Choroid plexus epithelial cell (primary cell): Measurements from ENCODE around the gene C12orf56.
"Not testable (repeated sequence)": the region's sequence is repeated elsewhere in the genome, so short reads cannot be mapped to it uniquely, and the experiment has no call there.

Experiments used
- DNase-seq: peaks from one replicate; pipeline ENCODE4 v3.0.0-alpha.2; 2010; ENCODE audit warnings: low read depth
- H3K4me3 ChIP-seq: 2 replicates; pipeline ENCODE4 v1.5.1; 2011; ENCODE audit warnings: low read depth, mild to moderate bottlenecking, control low read depth, low read length, moderate library complexity
- TF ChIP-seq, protein P1 (sequence below): conservative IDR thresholded peaks from 2 replicates; pipeline ENCODE4 v1.5.1; 2011; ENCODE audit warnings: low read depth, mild to moderate bottlenecking, control low read depth, inconsistent platforms, low read length, moderate library complexity

Gene C12orf56

DNA sequence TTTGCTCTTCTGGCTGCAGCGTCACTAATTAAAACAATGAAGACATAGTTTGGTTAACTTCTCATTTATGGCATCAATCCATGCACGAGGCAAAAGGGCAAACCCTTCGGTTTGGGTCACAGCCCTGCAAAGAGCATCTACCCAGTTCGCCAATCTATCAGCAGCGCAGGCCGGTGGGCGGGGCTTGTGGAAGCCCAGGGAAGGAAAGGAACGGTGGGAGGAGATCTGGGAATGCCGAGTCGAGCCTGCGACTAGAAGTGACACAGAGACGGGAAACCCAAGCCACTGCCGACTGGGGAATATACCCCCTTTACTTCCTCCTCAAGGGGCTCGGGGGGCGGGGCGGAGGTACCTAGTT lies 168.9 kb downstream of the C12orf56 start:
- TF ChIP-seq, protein P1, sequence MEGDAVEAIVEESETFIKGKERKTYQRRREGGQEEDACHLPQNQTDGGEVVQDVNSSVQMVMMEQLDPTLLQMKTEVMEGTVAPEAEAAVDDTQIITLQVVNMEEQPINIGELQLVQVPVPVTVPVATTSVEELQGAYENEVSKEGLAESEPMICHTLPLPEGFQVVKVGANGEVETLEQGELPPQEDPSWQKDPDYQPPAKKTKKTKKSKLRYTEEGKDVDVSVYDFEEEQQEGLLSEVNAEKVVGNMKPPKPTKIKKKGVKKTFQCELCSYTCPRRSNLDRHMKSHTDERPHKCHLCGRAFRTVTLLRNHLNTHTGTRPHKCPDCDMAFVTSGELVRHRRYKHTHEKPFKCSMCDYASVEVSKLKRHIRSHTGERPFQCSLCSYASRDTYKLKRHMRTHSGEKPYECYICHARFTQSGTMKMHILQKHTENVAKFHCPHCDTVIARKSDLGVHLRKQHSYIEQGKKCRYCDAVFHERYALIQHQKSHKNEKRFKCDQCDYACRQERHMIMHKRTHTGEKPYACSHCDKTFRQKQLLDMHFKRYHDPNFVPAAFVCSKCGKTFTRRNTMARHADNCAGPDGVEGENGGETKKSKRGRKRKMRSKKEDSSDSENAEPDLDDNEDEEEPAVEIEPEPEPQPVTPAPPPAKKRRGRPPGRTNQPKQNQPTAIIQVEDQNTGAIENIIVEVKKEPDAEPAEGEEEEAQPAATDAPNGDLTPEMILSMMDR = no peak
- peak; percentile 67 for DNase-seq
- H3K4me3 ChIP-seq = peak overlapping the region; percentile 93

DNA sequence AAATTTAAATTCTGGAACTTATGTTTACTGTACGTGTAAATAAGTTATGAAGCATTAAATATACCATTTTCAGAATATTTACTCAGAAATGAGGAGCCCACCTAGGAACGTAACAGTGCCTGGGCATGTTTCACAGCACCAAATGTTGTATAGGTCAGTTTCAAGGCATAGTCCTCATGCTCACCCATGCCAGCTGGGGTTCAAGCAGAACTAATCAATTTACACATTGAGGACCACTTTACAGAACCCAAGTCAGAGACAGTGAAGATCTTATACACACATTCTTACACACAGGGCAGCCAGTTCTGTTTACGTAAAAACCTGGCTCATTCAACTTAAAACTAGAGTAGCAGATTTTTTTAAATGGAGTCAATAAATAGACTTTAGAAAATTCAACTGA lies 170.5 kb downstream of the C12orf56 start:
- DNase-seq = no peak
- H3K4me3 ChIP-seq = no peak overlapping the region
- TF ChIP-seq, protein P1 = no peak

DNA sequence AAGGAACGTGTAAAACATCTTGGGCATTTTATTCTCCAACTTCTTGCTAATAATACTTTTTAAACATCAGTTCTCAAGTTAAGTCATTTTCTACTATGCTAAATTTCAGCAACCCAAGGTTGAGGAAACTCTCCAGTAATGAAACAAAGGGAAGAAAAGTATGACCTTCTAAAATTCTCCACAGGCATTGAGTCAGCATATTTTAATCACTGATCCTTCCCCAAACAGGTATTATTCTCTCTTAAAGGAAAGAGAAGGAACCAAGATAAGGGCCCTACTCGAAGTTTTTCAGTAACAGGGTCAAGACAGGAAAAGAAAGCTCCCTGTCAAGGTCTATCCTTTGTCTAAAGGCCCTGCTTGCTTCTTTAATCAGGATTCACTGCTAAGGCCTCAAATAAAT lies 171.4 kb downstream of the C12orf56 start:
- no peak overlapping the region for H3K4me3 ChIP-seq
- DNase-seq = no peak
- TF ChIP-seq, protein P1 = no peak

DNA sequence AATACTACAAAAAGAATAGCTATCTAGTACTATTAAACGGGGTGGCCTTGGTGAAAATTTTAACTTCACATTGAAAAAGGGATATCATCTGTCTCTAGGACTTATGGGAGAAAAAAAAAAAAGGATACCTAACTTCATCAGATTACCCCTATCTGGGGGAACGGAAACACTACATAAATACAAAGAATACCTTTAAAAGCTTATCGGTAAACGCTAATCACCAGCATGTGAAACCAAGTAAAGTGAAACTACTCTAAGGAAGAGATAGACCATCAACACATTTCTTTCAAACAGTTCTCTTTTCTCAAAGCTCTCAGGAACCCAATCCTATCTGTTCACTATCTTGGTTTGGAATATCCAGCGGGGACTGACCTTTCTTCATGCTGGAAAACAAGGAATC lies 172.0 kb downstream of the C12orf56 start:
- H3K4me3 ChIP-seq = no peak overlapping the region
- TF ChIP-seq, protein P1 = no peak
- DNase-seq = no peak

DNA sequence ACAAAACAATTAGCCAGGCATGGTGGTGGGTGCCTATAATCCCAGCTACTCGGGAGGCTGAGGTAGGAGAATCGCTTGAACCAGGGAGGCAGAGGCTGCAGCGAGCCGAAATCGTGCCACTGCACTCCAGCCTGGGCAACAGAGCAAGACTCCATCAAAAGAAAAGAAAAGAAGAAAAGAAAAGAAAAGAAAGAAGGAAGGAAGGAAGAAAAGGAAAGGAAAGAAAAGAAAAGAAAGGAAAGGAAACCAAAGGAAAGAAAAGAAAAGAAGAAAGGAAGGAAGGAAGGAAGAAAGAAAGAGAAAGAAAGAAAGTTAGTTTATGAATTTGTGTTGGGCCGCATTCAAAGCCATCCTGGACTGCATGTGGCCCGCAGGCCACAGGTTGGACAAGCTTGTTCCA lies 172.9 kb downstream of the C12orf56 start:
- not testable (repeated sequence) for H3K4me3 ChIP-seq

DNA sequence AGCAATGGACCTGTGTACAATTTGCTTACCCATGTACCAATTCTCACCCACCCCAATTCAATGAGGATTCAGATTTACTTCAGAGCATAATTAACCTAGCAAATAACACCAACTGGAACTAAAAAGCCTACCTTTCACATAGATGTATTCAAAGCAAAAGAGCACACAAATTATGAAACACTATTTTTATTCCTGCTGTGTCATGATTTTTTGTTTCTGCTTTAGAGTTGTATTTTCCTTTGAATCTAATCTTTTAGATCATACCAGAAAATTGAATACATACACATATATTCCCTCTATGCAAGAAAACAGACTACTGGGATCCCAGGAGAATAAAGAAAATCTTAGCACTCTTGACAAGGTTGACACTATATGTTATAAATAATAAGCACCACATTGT lies 174.3 kb downstream of the C12orf56 start:
- no peak for DNase-seq
- no peak overlapping the region for H3K4me3 ChIP-seq
- TF ChIP-seq, protein P1 = no peak

More for the DNA sequence above, 172.9 kb downstream of the C12orf56 start:
- not testable (repeated sequence) for DNase-seq
